Epithelial cell of esophagus (primary cell): ENCODE results near the gene UBXN7.
"Not testable (repeated sequence)": the region's sequence is repeated elsewhere in the genome, so short reads cannot be mapped to it uniquely, and the experiment has no call there.

Experiments used
- DNase-seq: peaks from one replicate; pipeline ENCODE4 v3.0.0; 2010; ENCODE audit warnings: low read depth
- H3K4me3 ChIP-seq: 2 replicates; pipeline ENCODE4 v1.5.1; 2011; ENCODE audit warnings: mild to moderate bottlenecking, low read length, control low read depth
- CTCF ChIP-seq: IDR thresholded peaks from 2 replicates; pipeline ENCODE4 v1.5.1; 2011; ENCODE audit warnings: low read depth, mild to moderate bottlenecking, low read length, control low read depth, inconsistent platforms; ENCODE audit not compliant: insufficient read depth; ENCODE audit errors: missing control alignments

Gene UBXN7

GRCh38 chr3:196458063-196458462 is 25.8 kb upstream of the UBXN7 start:
- no peak for TF ChIP-seq CTCF
- no peak for DNase-seq
- no peak overlapping the region for H3K4me3 ChIP-seq

DNA sequence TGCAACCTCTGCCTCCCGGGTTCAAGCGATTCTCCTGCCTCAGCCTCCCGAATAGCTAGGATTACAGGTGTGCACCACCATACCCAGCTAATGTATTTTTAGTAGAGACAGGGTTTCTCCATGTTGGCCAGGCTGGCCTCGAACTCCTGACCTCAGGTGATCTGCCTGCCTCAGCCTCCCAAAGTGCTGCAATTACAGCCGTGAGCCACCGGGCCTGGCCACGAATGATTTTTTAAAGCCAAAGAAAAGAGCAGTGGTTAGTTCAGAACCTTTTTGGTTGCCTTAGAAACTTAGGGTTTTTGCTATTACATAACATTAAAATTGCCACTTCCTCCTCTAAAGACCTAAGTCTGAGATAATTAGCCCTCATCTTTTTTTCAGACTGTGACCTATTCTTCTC is 25.2 kb upstream of the UBXN7 start:
- not testable (repeated sequence) for DNase-seq

DNA sequence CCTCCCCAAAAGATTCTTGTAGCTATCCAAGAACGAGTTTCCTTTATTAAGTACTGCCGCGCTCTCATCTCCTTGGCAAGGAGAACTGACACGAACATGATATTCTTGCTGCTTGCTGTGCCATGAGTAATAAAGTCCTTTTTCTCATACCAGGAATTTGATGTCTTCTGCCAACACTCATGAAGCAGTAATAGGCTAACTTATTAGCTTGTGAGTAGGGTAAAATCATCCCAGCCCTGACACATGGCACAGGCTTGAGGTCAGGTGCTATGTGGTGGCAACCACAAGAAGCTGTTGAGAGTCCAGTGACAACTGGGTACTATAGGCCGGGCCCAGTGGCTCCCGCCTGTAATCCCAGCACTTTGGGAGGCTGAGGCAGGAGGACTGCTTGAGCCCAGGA is 22.7 kb upstream of the UBXN7 start:
- no peak overlapping the region for H3K4me3 ChIP-seq
- TF ChIP-seq CTCF = no peak
- no peak for DNase-seq

More for the DNA sequence above, 25.2 kb upstream of the UBXN7 start:
- H3K4me3 ChIP-seq = not testable (repeated sequence)

GRCh38 chr3:196445391-196445790 is 13.2 kb upstream of the UBXN7 start:
- peak; percentile 11 for DNase-seq
- not testable (repeated sequence) for H3K4me3 ChIP-seq

GRCh38 chr3:196444500-196444894 is 12.3 kb upstream of the UBXN7 start:
- DNase-seq = no peak
- no peak overlapping the region for H3K4me3 ChIP-seq
- no peak for TF ChIP-seq CTCF

GRCh38 chr3:196440696-196441095 is 8.5 kb upstream of the UBXN7 start:
- no peak overlapping the region for H3K4me3 ChIP-seq
- no peak for TF ChIP-seq CTCF
- no peak for DNase-seq

DNA sequence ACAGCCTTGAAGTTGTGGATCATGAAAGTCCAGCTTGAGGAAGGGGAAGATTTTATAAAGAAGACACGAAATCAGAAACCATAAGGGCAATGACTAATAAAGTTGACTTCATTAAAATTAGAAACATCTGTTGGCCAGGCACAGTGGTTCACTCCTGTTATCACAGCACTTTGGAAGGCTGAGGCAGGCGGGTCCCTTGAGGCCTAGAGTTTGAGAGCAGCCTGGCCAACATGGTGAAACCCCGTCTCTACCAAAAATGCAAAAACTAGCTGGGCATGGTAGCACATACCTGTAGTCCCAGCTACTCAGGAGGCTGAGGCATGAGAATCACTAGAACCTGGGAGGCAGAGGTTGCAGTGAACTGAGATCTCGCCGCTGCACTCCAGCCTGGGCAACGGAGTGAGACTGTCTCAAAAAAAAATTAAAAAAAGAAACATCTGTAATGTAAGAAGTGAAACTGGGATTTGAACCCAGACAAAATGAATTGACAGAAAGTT is 7.9 kb upstream of the UBXN7 start:
- no peak for DNase-seq
- H3K4me3 ChIP-seq = no peak overlapping the region
- no peak for TF ChIP-seq CTCF

DNA sequence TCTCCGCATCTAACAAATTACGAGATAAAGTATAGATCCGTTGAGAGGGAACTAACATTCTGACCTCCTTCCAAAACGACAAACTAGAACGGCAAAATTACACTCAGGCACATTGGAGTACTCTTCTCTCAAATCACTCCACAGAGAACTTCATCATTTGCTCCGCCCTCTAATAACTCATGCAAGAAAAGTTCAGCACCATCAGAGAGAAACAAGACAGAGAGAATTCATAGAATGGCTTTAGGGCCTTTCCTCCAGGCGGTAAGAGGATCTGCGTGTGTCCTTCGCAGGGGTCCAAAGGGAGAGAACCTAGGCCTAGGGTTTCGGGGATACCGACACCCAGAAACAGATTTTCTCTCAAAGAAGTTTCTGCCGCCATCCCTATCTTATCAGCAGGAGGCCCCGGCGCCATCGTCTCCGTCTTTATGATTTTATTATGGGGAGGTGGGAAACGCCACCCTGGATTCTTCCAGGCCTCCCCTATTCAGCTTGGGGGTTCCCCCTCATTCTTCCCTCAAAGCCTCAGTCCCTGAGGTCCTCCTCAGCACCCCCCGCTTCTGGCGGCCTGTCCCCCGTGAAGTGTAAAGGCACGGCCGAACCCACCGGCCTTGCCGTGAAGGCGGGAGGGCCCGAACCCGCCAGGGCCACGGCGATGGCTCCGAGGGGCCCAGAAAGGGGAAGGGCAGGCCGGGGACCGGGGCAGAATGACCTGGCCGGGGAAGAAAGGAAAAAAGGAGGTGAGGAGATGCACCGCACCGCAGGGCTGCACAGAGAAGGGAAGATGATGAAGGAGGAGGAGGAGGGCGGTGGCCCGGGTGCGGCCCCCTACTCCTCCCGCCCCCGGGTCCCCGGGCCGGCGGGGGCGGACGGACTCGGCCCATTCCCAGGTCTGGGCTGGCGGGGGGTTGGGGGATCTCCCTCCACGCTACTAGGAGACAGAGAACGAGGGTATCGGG is 768 bp downstream of the UBXN7 start:
- peak; percentile 62 for DNase-seq
- H3K4me3 ChIP-seq = peak overlapping the region; percentile 93
- no peak for TF ChIP-seq CTCF
